Thymus (tissue), 11 donors: ENCODE data around the gene PANK2. TPM values are rescaled to one million over a fixed set of nuclear protein-coding genes. Genes with fewer than 3 reads are reported as not detected.
"Not testable (repeated sequence)": the region's sequence is repeated elsewhere in the genome, so short reads cannot be mapped to it uniquely, and the experiment has no call there.

Source experiments
- DNase-seq, 9 donors: peaks; one replicate each; pipeline ENCODE4 v3.0.0-alpha.2; 2013; ENCODE audit warnings: low spot score in 9 of 9, low read depth in 6 of 9, missing footprints in 1 of 9
- H3K27ac ChIP-seq, 2 donors: one replicate each; pipeline ENCODE4 v1.5.1; 2013; ENCODE audit warnings: control low read depth in 1 of 2, low read depth in 1 of 2, low read length in 1 of 2, mild to moderate bottlenecking in 1 of 2, moderate library complexity in 1 of 2
- H3K27me3 ChIP-seq, 2 donors: one replicate each; pipeline ENCODE4 v1.5.1; 2013; ENCODE audit warnings: low read length in 1 of 2; ENCODE audit not compliant: control insufficient read depth in 2 of 2, insufficient read depth in 1 of 2
- H3K36me3 ChIP-seq, 2 donors: one replicate each; pipeline ENCODE4 v1.5.1; 2013; ENCODE audit warnings: low read length in 1 of 2, mild to moderate bottlenecking in 1 of 2, moderate library complexity in 1 of 2; ENCODE audit not compliant: control insufficient read depth in 2 of 2, insufficient read depth in 2 of 2
- H3K4me1 ChIP-seq, 2 donors: one replicate each; pipeline ENCODE4 v1.5.1; 2013; ENCODE audit warnings: low read length in 2 of 2; ENCODE audit not compliant: control insufficient read depth in 2 of 2, insufficient read depth in 2 of 2
- H3K4me3 ChIP-seq, 2 donors: one replicate each; pipeline ENCODE4 v1.5.1; 2013; ENCODE audit warnings: low read length in 2 of 2, control low read depth in 1 of 2, mild to moderate bottlenecking in 1 of 2
- H3K9me3 ChIP-seq, 2 donors: one replicate each; pipeline ENCODE4 v1.5.1; 2013; ENCODE audit warnings: low read length in 1 of 2, mild to moderate bottlenecking in 1 of 2; ENCODE audit not compliant: control insufficient read depth in 2 of 2, insufficient read depth in 1 of 2
- WGBS: extraction: QIAGEN DNeasy Blood & Tissue Kit; methylation state at CpG from one replicate; pipeline ENCODE4 v1.1.7; 2013; 5-methylcytosine and 5-hydroxymethylcytosine counted together
- polyA plus RNA-seq: library from polyadenylated mRNA; stranded (reverse); fragments of 200-250 nt; gene quantifications from one replicate; pipeline ENCODE4 v1.2.3, GENCODE V29; 2013
- total RNA-seq: library from RNA; stranded (reverse); fragments of 120-200 nt; gene quantifications from one replicate; pipeline ENCODE4 v1.2.4, GENCODE V29; 2013
- donor health status: healthy.

The PANK2 gene
- total and polyA plus RNA-seq, 2 donors, result 36.9 to 40.6 TPM

GRCh38 chr20:3901706-3902440 is 12.7 kb downstream of the PANK2 start:
- Histone ChIP-seq H3K27ac (no peak overlapping the region), H3K9me3 (no peaks in the 10 kb centered on the region), H3K27me3 (no peaks in the 10 kb centered on the region), H3K4me1 (peaks cover 0 to 5% of the 10 kb centered on the region in 2 donors), H3K36me3 (peaks cover 7 to 8% of the 10 kb centered on the region in 2 donors), H3K4me3 (no peak overlapping the region)
- whole genome bisulfite sequencing, result 90% methylated on average over 9 of the region's 9 CpGs
- DNase-seq, result no peak

- no peak for DNase-seq
- no peaks in the 10 kb centered on the region for H3K9me3 ChIP-seq
- H3K36me3 ChIP-seq, result peaks cover 3 to 6% of the 10 kb centered on the region in 2 donors
- H3K27me3 ChIP-seq, result no peaks in the 10 kb centered on the region
- WGBS, result 98% methylated on average over 5 of the region's 5 CpGs
- peaks cover 0 to 5% of the 10 kb centered on the region in 2 donors for H3K4me1 ChIP-seq
- H3K27ac ChIP-seq, result no peak overlapping the region
- H3K4me3 ChIP-seq, result no peak overlapping the region
Measured at GRCh38 chr20:3902446-3902845, 13.3 kb downstream of the PANK2 start.

DNA sequence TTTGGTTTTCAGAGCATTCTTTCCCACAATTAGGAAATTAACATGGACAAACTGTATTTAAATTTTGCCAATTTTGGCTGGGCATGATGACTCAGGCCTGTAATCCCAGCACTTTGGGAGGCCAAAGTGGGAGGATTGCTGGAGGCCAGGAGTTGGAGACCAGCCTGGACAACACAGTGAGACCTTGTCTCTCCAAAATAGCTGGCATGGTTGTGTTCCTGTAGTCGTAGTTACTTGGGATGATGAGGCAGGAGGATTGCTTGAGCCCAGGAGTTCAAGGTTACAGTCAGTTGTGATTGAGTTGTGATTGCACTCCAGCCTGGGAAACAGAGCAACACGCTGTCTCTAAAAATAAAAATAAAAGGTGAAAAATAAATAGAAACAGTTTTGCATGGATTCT is 15.0 kb downstream of the PANK2 start:
- Histone ChIP-seq H3K4me1 (peaks cover 0 to 5% of the 10 kb centered on the region in 2 donors), H3K27me3 (no peaks in the 10 kb centered on the region), H3K27ac (peak overlapping the region in 1 of 2 donors; percentile 60), H3K36me3 (peaks cover 11 to 19% of the 10 kb centered on the region in 2 donors), H3K9me3 (no peaks in the 10 kb centered on the region), H3K4me3 (no peak overlapping the region)
- WGBS, result 93% methylated on average over 2 of the region's 2 CpGs
- DNase-seq, result no peak

- WGBS, result 97% methylated on average over 5 of the region's 5 CpGs
- Histone ChIP-seq H3K27me3 (no peaks in the 10 kb centered on the region), H3K36me3 (peaks cover 17 to 26% of the 10 kb centered on the region in 2 donors), H3K4me1 (peaks cover 0 to 5% of the 10 kb centered on the region in 2 donors), H3K27ac (no peak overlapping the region), H3K9me3 (no peaks in the 10 kb centered on the region), H3K4me3 (no peak overlapping the region)
- no peak for DNase-seq
Measured at GRCh38 chr20:3904857-3905256, 15.7 kb downstream of the PANK2 start.

DNA sequence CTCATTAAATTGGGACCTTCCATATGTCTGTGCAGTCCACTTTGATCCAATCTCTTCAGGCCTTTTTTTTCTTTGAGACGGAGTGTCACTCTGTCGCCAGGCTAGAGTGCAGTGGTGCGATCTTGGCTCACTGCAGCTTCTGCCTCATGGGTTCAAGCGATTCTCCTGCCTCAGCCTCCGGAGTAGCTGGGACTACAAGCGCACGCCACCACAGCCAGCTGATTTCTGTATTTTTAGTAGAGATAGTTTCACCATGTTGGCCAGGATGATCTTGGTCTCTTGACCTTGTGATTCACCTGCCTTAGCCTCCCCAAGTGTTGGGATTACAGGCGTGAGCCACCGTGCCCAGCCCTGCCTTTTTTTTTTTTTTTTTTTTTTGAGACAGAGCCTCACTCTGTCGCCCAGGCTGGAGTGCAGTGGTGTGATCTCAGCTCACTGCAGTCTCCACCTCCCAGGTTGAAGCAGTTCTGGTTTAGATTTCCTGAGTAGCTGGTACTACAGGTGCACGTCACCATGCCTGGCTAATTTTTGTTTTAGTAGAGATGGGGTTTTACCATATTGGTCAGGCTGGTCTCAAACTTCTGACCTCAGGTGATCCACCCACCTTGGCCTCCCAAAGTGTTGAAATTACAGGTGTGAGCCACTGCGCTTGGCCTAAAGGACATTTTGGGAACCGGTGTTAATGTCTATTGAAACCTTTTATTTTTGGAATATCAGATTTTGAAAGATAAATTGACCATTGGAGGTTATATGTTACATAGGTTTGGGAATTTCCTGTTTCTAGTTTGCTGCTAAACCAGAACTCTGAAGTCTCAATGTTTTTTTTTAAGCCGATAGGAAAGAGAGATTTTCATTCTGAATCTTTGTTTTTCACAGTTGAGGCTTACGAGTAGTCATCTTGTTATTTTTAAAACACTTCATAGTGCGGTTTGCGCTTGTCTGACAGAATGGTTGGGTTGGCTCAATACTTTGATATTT is 17.8 kb downstream of the PANK2 start:
- 92% methylated on average over 17 of the region's 17 CpGs for WGBS
- not testable (repeated sequence) for DNase-seq, H3K4me1 ChIP-seq, H3K4me3 ChIP-seq, H3K27ac ChIP-seq, H3K9me3 ChIP-seq, H3K27me3 ChIP-seq
- peaks cover 33 to 46% of the 10 kb centered on the region in 2 donors for H3K36me3 ChIP-seq

GRCh38 chr20:3908667-3909066 is 19.5 kb downstream of the PANK2 start:
- no peak for DNase-seq
- H3K36me3 ChIP-seq, result peaks cover 46 to 60% of the 10 kb centered on the region in 2 donors
- H3K9me3 ChIP-seq, result no peaks in the 10 kb centered on the region
- no peak overlapping the region for H3K4me3 ChIP-seq
- no peak overlapping the region for H3K27ac ChIP-seq
- H3K27me3 ChIP-seq, result no peaks in the 10 kb centered on the region
- 95% methylated on average over 4 of the region's 4 CpGs for WGBS
- H3K4me1 ChIP-seq, result no peaks in the 10 kb centered on the region

DNA sequence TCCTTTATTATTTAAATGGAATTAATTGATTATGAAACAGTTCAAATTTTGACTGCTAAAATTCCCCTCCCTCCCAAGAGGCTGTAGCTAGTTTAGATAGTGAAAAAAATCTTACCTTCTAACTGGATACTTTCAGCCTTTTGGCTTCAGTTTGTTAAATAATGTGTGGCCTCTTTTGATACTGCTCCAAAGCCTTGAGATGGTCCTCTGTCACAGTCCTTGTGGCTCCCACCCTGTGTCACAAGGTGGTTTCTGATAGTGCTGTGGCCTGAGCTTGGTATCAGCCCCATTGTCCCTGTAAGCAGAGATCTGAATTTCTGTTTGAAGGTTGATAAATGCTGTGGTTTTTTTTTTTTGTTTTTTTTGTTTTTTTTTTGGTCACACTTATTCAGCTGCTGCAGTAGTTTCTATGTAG is 20.8 kb downstream of the PANK2 start:
- H3K36me3 ChIP-seq, result peaks cover 54 to 70% of the 10 kb centered on the region in 2 donors
- H3K27ac ChIP-seq, result no peak overlapping the region
- DNase-seq, result no peak
- no peaks in the 10 kb centered on the region for H3K4me1 ChIP-seq
- no peak overlapping the region for H3K4me3 ChIP-seq
- H3K27me3 ChIP-seq, result no peaks in the 10 kb centered on the region
- no peaks in the 10 kb centered on the region for H3K9me3 ChIP-seq

- 99% methylated on average over 2 of the region's 2 CpGs for WGBS
- no peak for DNase-seq
- H3K9me3 ChIP-seq, result no peaks in the 10 kb centered on the region
- no peaks in the 10 kb centered on the region for H3K4me1 ChIP-seq
- no peak overlapping the region for H3K27ac ChIP-seq
- no peak overlapping the region for H3K4me3 ChIP-seq
- H3K36me3 ChIP-seq, result peaks cover 53 to 72% of the 10 kb centered on the region in 2 donors
- no peaks in the 10 kb centered on the region for H3K27me3 ChIP-seq
Measured at GRCh38 chr20:3910853-3911252, 21.7 kb downstream of the PANK2 start.

GRCh38 chr20:3911956-3912355 is 22.8 kb downstream of the PANK2 start:
- DNase-seq, result no peak
- H3K9me3 ChIP-seq, result no peaks in the 10 kb centered on the region
- no peak overlapping the region for H3K27ac ChIP-seq
- peaks cover 59 to 79% of the 10 kb centered on the region in 2 donors for H3K36me3 ChIP-seq
- no peak overlapping the region for H3K4me3 ChIP-seq
- H3K27me3 ChIP-seq, result no peaks in the 10 kb centered on the region
- H3K4me1 ChIP-seq, result no peaks in the 10 kb centered on the region
- 98% methylated on average over 2 of the region's 2 CpGs for WGBS
